ENCODE data around the gene MLYCD. TPM values are rescaled to one million over a fixed set of nuclear protein-coding genes. Genes with fewer than 3 reads are reported as not detected.
A peak's percentile ranks its signal among the peaks of the same experiment; 100 is the strongest.
"Not testable (repeated sequence)": the region's sequence is repeated elsewhere in the genome, so short reads cannot be mapped to it uniquely, and the experiment has no call there.

Gene MLYCD
- total RNA-seq, 8 experiments from 2014 or later = 2.0 to 10.2 (median 3.0) TPM

GRCh38 chr16:83950862-83951399 is 52.0 kb downstream of the MLYCD start:
- H3K4me3 ChIP-seq; ATAC-seq (replicated peaks in 6 of 8); H3K27ac ChIP-seq: not testable (repeated sequence)
- WGBS, 10 experiments = 100% methylated on average over 1 of the region's 10 CpGs; no CpG with 5 or more reads in 9 of the 10 experiments
- in situ Hi-C loops (cut with MboI; ENCODE audit: low pct_unique_long_range_greater_than_20kb in 2 of 9, low sequenced_read_pairs in 9 of 9, unreplicated experiment in 9 of 9) = loop anchor here in 4 of 9 experiments (10.0 to 25.0 kb wide), 2 partner anchors 111 to 114 kb away; no protein-coding TSS in a partner anchor
- peaks cover 13 to 20% of the 10 kb centered on the region in 2 donors for H3K4me1 ChIP-seq (replicated peaks in 1 of 2)

GRCh38 chr16:83951544-83951943 is 52.6 kb downstream of the MLYCD start:
- WGBS, 10 experiments = 20 to 60% (median 30%) methylated on average over 1 to 2 of the region's 8 CpGs; no CpG with 5 or more reads in 7 of the 10 experiments
- Histone ChIP-seq H3K4me3 (no peak overlapping the region), H3K27ac (no peak overlapping the region), H3K4me1 (replicated peaks in 1 of 2) (peaks cover 13 to 20% of the 10 kb centered on the region in 2 donors)
- in situ Hi-C loops (cut with MboI; ENCODE audit: low pct_unique_long_range_greater_than_20kb in 2 of 9, low sequenced_read_pairs in 9 of 9, unreplicated experiment in 9 of 9) = loop anchor here in 4 of 9 experiments (10.0 to 25.0 kb wide), 2 partner anchors 111 to 113 kb away; no protein-coding TSS in a partner anchor
- no peak for ATAC-seq (replicated peaks in 6 of 8)

- WGBS, 10 experiments = 0 to 80% (median 47%) methylated on average over 1 to 7 of the region's 8 CpGs; no CpG with 5 or more reads in 6 of the 10 experiments
- Histone ChIP-seq H3K4me3 (peak overlapping the region in 2 of 5 donors; percentile 37 to 41), H3K27ac (no peak overlapping the region), H3K4me1 (replicated peaks in 1 of 2) (peaks cover 13 to 20% of the 10 kb centered on the region in 2 donors)
- peak in 3 of 8 experiments; percentile 5 to 23 (median 6) for ATAC-seq (replicated peaks in 6 of 8)
- in situ Hi-C loops (cut with MboI; ENCODE audit: low pct_unique_long_range_greater_than_20kb in 2 of 9, low sequenced_read_pairs in 9 of 9, unreplicated experiment in 9 of 9) = loop anchor here in 4 of 9 experiments (10.0 to 25.0 kb wide), 2 partner anchors 110 to 112 kb away; no protein-coding TSS in a partner anchor
Observed at GRCh38 chr16:83952587-83952939, 53.6 kb downstream of the MLYCD start.

- peak within 1 kb of the TSS in 1 of 2 donors; percentile 20 for H3K27ac ChIP-seq
- WGBS, 10 experiments = 9 to 17% methylated on average over 2 to 7 of the region's 30 CpGs; no CpG with 5 or more reads in 8 of the 10 experiments
- ATAC-seq (replicated peaks in 6 of 8) = peak; percentile 82 to 91 (median 88)
- peak within 1 kb of the TSS in 4 of 5 donors; percentile 16 to 41 (median 30) for H3K4me3 ChIP-seq
- in situ Hi-C loops (cut with MboI; ENCODE audit: low pct_unique_long_range_greater_than_20kb in 2 of 9, low sequenced_read_pairs in 9 of 9, unreplicated experiment in 9 of 9) = loop anchor here in 4 of 9 experiments (10.0 to 25.0 kb wide), 2 partner anchors 109 to 112 kb away; no protein-coding TSS in a partner anchor
- H3K4me1 ChIP-seq (replicated peaks in 1 of 2) = peaks cover 13 to 20% of the 10 kb centered on the region in 2 donors
Observed at GRCh38 chr16:83952940-83953795, 54.3 kb downstream of the MLYCD start, which contains the start of gene OSGIN1. OSGIN1 (plus strand) TSS chr16:83953240; CDS start chr16:83957672, 4,432 bp downstream.

DNA sequence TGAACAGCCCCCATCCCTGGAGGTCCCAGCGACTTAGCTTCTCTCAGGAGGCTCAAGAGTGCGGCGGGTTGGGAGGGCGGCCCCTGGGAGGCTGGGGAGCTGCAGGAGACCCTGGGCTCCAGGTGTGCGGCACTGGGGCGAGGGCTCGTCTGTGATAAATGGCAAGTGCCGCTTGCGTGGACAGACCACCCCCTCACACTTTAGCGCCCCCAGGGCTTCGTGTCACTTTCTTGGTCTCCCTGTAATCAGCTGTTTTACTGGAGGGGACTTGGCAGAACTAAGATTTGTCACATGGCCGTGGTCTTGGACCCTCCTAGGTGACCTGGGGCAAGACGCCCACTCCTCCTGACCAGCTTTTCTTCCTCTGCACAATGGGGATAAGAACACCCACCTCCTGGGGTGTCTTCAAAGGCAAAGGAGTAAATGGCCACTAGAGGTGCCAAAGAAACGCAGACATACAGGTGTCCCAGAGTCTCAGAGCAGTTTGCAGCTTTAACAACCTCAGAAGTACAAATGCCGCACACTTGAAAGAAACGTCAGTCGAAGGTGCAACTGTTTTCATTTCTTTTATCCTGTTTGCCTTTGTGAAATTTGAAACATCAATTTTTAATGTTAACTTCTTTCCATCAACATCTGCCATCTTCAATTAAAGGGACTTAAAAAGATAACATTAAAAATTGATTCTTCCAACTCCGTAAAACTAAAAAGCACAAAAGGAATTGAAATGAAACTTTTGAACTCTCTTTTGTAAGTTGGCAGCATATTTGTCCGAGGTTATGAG is 55.1 kb downstream of the MLYCD start:
- 0 to 70% (median 47%) methylated on average over 1 to 13 of the region's 19 CpGs; no CpG with 5 or more reads in 1 of the 10 experiments for WGBS, 10 experiments
- peak in 2 of 8 experiments; percentile 2 to 7 for ATAC-seq (replicated peaks in 6 of 8)
- H3K27ac ChIP-seq = no peak overlapping the region
- peak overlapping the region in 4 of 5 donors; percentile 16 to 41 (median 30) for H3K4me3 ChIP-seq
- peaks cover 13 to 20% of the 10 kb centered on the region in 2 donors for H3K4me1 ChIP-seq (replicated peaks in 1 of 2)
- in situ Hi-C loops (cut with MboI; ENCODE audit: low pct_unique_long_range_greater_than_20kb in 2 of 9, low sequenced_read_pairs in 9 of 9, unreplicated experiment in 9 of 9) = loop anchor here in 4 of 9 experiments (10.0 to 25.0 kb wide), 2 partner anchors 108 to 111 kb away; no protein-coding TSS in a partner anchor

DNA sequence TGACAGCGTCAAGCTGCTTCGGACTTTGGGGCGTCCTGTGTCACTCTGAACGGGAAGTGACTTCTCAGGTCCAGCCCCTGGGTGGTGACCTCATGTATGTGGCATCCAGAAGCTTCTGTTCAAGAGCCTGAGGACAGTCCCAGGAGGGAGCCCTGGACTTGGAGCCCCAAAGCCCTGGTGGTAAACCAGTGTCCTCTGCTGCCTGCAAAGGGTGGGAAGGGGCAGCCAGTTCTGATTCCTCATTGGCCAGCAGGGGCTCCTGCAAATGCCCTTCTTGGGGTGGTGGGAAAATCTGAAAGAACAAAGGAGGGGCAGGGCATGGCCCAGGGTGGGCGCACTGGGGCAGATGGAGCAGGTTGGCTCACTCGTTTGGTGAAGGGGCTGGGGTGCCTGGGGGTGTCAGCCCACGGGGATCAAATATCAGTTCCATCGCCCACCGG is 55.7 kb downstream of the MLYCD start:
- H3K27ac ChIP-seq = no peak overlapping the region
- H3K4me3 ChIP-seq = peak overlapping the region in 1 of 5 donors; percentile 41
- H3K4me1 ChIP-seq (replicated peaks in 1 of 2) = peaks cover 13 to 20% of the 10 kb centered on the region in 2 donors
- WGBS, 10 experiments = 12 to 90% (median 61%) methylated on average over 2 to 4 of the region's 9 CpGs; no CpG with 5 or more reads in 4 of the 10 experiments
- ATAC-seq (replicated peaks in 6 of 8) = peak in 1 of 8 experiments; percentile 13
- in situ Hi-C loops (cut with MboI; ENCODE audit: low pct_unique_long_range_greater_than_20kb in 2 of 9, low sequenced_read_pairs in 9 of 9, unreplicated experiment in 9 of 9) = loop anchor here in 4 of 9 experiments (10.0 to 25.0 kb wide), 2 partner anchors 108 to 110 kb away; no protein-coding TSS in a partner anchor

DNA sequence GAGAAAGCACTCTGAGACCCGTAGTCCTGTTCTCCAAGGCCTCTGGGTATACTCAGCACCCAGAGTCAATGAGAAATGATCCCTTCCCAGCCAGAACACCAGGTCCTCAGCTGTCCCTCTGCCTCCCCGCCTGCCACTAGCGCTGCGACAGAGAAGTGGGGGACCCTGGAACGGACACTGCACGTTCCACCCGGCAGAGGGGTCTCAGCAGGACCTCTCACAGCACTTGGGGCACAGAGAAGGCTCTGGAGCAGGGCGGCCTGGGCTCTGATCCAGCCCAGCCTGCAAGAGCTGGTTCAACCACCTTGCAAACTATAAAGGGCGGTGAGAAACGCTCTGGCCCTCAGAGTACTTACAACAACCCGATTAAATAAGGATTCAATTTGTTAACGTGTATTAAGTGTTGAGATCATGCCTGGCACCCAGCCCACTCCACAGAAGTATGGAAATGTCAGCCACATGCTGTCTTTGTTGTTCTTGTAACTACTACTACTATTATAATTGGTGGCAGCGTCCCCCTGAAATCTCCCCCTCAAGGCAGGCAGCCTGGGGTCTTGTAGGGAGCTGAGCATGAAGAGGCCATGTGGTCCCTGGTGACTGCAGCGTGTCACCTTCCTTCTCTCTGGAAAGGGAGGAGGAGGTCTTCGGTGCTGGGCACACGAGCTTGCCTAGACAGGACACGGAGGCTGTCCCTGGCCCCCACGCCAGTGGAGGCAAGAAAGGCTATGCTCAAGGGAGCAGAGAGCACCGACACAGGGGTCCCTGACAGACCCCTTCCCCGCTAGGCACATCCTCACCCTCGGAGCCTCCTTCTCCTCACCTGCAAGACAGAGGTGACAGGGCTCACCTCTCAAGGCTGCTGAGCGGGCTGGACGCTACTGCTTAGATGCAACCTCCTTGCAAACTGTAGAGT is 56.6 kb downstream of the MLYCD start:
- no peak overlapping the region for H3K27ac ChIP-seq
- peaks cover 13 to 20% of the 10 kb centered on the region in 2 donors for H3K4me1 ChIP-seq (replicated peaks in 1 of 2)
- in situ Hi-C loops (cut with MboI; ENCODE audit: low pct_unique_long_range_greater_than_20kb in 2 of 9, low sequenced_read_pairs in 9 of 9, unreplicated experiment in 9 of 9) = loop anchor here in 4 of 9 experiments (10.0 to 25.0 kb wide), 2 partner anchors 107 to 109 kb away; no protein-coding TSS in a partner anchor
- no peak overlapping the region for H3K4me3 ChIP-seq
- 40 to 80% (median 72%) methylated on average over 1 to 15 of the region's 23 CpGs; no CpG with 5 or more reads in 6 of the 10 experiments for WGBS, 10 experiments
- ATAC-seq (replicated peaks in 6 of 8) = no peak

DNA sequence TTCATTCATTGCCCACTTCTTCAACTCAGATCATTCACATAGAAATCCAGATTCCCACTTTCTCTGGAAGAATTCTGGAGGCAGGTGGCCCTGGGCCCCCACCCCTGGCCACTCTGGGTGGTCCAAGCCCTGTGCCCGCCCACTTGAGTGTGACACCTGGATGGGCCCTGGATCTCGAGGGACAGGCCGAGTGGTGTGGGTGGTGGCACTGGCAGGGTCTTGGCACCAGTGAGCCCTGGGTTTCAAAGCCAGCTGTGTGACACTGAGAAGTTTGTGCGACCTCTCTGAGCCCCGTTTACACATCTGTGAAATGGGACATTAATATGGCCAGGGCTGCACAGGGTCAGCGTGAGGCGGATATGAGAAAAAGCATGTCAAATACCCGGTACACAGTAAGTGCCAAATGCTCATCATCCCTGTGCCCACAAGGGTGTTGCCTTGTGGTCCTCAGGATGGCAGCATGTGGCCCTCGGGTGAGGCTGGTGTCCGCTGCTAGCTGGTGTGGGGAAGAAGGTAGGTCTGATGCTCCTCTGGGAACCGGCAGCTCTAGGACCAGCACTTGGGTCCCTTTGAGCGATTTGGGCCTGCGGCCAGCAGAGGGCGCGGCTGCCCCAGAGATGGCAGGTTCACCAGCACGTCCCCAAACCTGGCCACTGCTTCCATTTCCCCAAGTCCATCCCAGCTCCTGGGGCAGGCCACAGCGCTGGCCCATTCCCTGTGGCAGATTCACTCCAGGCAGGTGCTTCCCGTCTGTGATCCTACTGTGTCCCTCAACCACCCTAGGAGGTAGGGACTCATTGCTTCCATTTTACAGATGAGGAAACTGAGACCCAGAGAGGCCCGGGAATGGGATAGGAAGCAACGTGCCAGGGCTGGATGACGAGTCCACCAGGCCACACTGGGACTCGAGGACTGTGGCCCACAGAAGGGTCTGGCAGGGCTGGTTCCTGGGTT is 57.7 kb downstream of the MLYCD start:
- in situ Hi-C loops (cut with MboI; ENCODE audit: low pct_unique_long_range_greater_than_20kb in 2 of 9, low sequenced_read_pairs in 9 of 9, unreplicated experiment in 9 of 9) = loop anchor here in 4 of 9 experiments (10.0 to 25.0 kb wide), 2 partner anchors 106 to 108 kb away; no protein-coding TSS in a partner anchor
- Histone ChIP-seq H3K27ac (no peak overlapping the region), H3K4me1 (replicated peaks in 1 of 2) (peaks cover 13 to 20% of the 10 kb centered on the region in 2 donors), H3K4me3 (no peak overlapping the region)
- 0 to 100% (median 51%) methylated on average over 1 to 11 of the region's 22 CpGs; no CpG with 5 or more reads in 2 of the 10 experiments for WGBS, 10 experiments
- peak in 4 of 8 experiments; percentile 1 to 25 (median 4) for ATAC-seq (replicated peaks in 6 of 8)

GRCh38 chr16:83957296-83957855 is 58.5 kb downstream of the MLYCD start:
- in situ Hi-C loops (cut with MboI; ENCODE audit: low pct_unique_long_range_greater_than_20kb in 2 of 9, low sequenced_read_pairs in 9 of 9, unreplicated experiment in 9 of 9) = loop anchor here in 4 of 9 experiments (10.0 to 25.0 kb wide), 2 partner anchors 105 to 107 kb away; no protein-coding TSS in a partner anchor
- WGBS, 10 experiments = 92 to 100% (median 100%) methylated on average over 1 to 4 of the region's 14 CpGs; no CpG with 5 or more reads in 4 of the 10 experiments
- Histone ChIP-seq H3K4me1 (replicated peaks in 1 of 2) (peaks cover 13 to 20% of the 10 kb centered on the region in 2 donors), H3K27ac (no peak overlapping the region), H3K4me3 (no peak overlapping the region)
- no peak for ATAC-seq (replicated peaks in 6 of 8)
